Astrocyte (in vitro differentiated cells and primary cell): Measurements from ENCODE around the gene VKORC1.

Experiments used
- CTCF ChIP-seq: IDR thresholded peaks from 2 replicates; pipeline ENCODE4 v1.5.1; 2011; ENCODE audit warnings: low read depth, mild to moderate bottlenecking, inconsistent platforms, low read length, moderate library complexity; ENCODE audit not compliant: insufficient read depth
- EZH2 ChIP-seq: IDR thresholded peaks from 2 replicates; pipeline ENCODE4 v1.6.1; 2012; ENCODE audit warnings: mild to moderate bottlenecking, low read length, inconsistent platforms; ENCODE audit not compliant: insufficient read depth

- TF ChIP-seq CTCF (no peak), EZH2 (no peak)
Observed at GRCh38 chr16:31111881-31112466, 17.4 kb upstream of the VKORC1 start.
